ENCODE results near the gene SMOC2.

DNA sequence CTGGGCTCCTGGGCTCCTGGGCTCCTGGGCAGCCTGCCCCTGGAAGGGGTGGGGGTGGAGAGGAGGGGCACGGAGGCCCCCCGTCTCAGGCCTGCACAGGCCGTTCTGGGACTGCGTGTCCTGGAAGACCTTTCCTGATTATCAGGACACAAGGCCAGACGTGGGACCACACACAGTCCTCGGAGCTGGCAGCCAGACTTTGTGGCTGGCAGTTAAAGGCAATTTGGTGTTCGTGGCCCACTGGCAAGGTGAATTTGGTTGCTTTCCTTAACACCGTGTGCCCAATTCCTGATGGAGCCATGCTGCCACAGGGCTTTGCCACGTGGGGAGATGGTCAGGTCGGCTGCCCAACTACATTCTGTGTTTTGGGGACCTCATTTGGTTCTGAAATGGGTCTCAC is 113.5 kb downstream of the SMOC2 start:
- no peak for TF ChIP-seq POLR2AphosphoS5 (IDR thresholded peaks at IDR 0.05; ENCODE audit: borderline replicate concordance, low read depth, low read length)
- TF ChIP-seq EZH2 (IDR thresholded peaks at IDR 0.05) = no peak
- TF ChIP-seq FOXP2 (optimal IDR thresholded peaks at IDR 0.05; ENCODE audit: control extremely low read depth, extremely low read length, insufficient read depth) = no peak
